Neural progenitor cell (in vitro differentiated cells): ENCODE results near the gene SBF2.

Experiments used
- CTCF ChIP-seq: fragments of 200-600 bp; sonication (generic); IDR thresholded peaks from 2 replicates; pipeline ENCODE4 v1.5.1; 2017; ENCODE audit warnings: antibody characterized with exemption, mild to moderate bottlenecking
- EZH2 ChIP-seq: fragments of 200-600 bp; sonication (generic); IDR thresholded peaks from 2 replicates; pipeline ENCODE4 v1.6.1; 2017; ENCODE audit warnings: antibody characterized with exemption, mild to moderate bottlenecking, moderate library complexity
- EZH2phosphoT487 ChIP-seq: fragments of 200-600 bp; sonication (generic); IDR thresholded peaks from 2 replicates; pipeline ENCODE4 v1.6.1; 2017; ENCODE audit warnings: antibody characterized with exemption

- TF ChIP-seq CTCF: no peak
- no peak for TF ChIP-seq EZH2
- TF ChIP-seq EZH2phosphoT487: no peak
Measured at GRCh38 chr11:10160350-10160749, 133.7 kb downstream of the SBF2 start.
